ENCODE data around the gene CBLB.
"Not testable (repeated sequence)": the region's sequence is repeated elsewhere in the genome, so short reads cannot be mapped to it uniquely, and the experiment has no call there.

Gene CBLB

GRCh38 chr3:105783631-105784030, 85.2 kb downstream of the CBLB start:
- no peak for DNase-seq

DNA sequence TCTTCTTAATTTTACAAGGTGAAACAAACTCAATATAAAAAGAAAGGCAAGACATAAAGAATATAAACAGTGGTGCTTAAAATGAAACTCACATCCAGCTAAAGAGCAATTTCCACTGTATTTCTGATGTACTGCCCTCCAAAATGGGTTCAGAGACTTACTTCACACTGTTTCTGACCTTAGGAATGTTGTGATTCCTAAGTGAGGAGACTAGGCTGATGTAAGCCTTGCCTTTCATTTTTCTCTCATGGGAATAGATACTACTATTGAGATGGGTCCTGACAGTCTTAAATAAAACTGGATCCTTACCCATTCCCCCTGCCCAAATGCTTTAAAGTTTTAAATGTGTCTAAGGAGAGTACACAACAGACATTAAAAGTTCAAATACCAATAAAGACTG, 86.9 kb downstream of the CBLB start:
- no peak for DNase-seq

- DNase-seq: no peak
Measured at GRCh38 chr3:105780107-105780506, 88.7 kb downstream of the CBLB start.

DNA sequence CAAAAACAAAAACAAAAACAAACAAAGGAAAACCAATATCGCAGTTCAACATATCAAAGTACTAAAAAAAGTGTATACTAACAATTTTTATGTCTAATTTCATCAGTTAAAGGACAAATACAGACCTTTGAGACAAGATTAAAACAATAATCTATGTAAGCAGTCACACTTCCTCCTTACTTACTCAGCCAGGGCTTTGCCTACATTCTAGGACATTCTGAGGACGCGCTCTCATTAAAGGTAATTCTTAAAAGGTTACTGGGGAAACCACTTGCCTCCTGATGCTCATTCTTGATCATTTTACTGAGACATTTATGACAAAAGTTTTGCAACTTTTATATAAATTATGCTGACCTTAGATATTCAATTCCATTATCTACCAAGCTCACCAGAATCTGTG, 93.4 kb downstream of the CBLB start:
- DNase-seq: no peak

DNA sequence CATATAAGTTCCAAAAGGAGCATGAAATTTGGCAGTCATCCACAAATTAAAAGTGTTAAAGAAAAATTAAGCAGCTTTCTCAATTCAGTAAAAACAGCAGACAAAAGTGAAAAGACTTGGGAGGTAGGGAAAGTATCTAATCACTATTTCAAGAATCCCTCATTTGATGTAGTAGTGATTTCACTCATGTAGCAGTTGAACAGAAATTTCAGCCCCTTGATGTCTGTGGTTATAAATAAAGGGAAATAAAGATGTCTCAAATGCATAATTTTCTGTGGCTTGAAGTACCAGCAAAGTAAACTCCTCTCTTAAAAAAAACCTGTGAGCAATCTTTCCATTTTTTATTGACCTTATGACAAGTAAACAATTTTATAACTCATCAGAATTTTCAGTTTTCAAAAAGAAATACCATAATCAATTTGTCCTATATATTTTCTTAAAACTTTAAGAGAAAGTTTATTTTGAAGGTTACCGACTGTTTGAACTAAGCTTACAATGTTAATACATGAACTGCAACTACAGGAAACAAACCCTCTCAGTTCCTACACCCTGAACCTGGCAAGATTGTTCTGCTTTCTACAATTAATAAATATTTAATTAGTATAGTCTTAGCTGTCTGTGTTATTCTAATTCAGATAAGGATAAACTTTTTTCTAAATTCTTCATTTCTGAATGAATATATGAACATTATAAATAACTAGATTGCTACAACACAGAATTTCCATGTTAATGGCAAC, 94.2 kb downstream of the CBLB start:
- DNase-seq: no peak

DNA sequence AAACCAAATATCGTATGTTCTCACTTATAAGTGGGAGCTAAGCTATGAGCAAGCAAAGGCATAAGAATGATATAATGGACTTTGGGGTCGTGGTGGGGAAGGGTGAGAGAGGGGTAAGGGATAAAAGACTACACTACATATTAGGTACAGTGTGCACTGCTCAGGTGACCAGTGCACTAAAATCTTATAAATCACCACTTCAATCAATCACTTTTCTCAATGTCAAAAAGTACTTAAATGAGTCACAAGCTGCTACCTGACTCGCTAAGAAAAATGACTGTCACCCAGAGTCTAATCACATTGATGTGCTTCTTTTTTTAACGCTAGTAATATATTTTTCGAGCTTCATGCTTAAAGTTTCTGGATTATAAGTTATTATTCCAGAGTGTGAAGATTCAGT, 95.5 kb downstream of the CBLB start:
- no peak for DNase-seq

DNA sequence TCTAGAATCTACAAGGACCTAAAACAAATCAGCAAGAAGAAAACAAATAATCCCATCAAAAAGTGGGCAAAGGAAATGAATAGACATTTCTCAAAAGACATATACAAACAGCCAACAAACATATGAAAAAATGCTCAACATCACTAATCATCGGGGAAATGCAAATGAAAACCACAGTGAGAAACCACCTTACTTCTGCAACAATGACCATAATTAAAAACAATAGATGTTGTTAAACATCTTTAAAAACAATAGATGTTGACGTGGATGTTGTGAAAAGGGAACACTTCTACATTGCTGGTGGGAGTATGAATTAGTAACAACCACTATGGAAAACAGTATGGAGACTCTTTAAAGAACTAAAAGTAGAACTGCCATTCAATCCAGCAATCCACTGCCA, 96.2 kb downstream of the CBLB start:
- DNase-seq: no peak

- no peak for DNase-seq
Measured at GRCh38 chr3:105771392-105771791, 97.4 kb downstream of the CBLB start.

DNA sequence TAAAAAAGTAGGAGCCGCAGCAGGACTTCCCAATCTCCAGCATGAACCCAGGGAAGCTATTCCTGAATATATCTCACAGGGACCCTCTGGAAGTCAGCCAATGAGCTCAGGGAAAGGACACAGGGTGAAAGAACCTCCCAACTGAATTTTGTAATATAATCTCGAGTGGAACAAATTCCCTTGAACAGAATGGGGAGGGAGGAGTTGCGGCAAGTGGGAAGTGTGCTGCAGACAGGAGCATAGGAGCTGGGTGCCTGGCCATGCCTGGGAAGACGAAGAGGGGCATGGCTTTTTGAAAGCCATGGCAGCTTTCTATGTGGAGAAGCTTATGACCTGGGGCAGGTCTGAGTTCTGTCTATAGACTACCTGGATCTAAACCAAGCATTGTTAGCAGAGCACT, 98.4 kb downstream of the CBLB start:
- DNase-seq: no peak

- DNase-seq: no peak
Measured at GRCh38 chr3:105767776-105768175, 101.0 kb downstream of the CBLB start.

DNA sequence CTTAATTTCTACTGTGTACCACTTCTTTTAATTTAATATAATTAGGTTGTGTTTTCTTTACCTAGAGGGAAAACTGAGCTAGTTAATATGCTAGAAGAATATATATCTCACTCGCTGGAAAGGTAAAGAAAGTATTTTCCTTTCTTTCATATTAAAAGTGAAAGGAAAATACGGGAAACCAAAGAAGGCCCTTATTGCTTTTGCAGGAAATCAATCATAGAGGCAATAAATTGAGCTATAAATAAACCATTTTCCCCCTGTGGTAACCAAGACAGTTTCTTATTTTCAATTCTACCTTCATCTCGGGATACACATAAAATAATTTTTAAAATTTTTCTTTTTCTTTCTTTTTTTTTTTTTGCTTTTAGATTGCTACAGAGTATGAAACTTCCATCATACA, 101.6 kb downstream of the CBLB start:
- no peak for DNase-seq

DNA sequence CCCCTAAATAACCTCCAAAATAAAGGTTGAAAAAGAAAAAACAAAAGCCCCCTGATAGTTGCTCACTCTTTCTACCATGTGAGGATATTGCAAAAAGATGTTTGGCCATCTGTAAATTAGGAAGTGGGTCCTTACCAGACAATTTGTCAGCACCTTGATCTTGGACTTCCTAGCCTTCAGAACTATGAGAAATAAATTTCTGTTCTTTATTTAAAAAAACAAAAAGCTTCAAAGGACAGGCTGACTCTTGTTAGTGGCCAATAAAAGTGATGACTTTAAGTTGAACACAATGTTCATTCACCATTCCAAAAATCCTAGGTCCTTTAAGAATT, 103.5 kb downstream of the CBLB start:
- DNase-seq: no peak

DNA sequence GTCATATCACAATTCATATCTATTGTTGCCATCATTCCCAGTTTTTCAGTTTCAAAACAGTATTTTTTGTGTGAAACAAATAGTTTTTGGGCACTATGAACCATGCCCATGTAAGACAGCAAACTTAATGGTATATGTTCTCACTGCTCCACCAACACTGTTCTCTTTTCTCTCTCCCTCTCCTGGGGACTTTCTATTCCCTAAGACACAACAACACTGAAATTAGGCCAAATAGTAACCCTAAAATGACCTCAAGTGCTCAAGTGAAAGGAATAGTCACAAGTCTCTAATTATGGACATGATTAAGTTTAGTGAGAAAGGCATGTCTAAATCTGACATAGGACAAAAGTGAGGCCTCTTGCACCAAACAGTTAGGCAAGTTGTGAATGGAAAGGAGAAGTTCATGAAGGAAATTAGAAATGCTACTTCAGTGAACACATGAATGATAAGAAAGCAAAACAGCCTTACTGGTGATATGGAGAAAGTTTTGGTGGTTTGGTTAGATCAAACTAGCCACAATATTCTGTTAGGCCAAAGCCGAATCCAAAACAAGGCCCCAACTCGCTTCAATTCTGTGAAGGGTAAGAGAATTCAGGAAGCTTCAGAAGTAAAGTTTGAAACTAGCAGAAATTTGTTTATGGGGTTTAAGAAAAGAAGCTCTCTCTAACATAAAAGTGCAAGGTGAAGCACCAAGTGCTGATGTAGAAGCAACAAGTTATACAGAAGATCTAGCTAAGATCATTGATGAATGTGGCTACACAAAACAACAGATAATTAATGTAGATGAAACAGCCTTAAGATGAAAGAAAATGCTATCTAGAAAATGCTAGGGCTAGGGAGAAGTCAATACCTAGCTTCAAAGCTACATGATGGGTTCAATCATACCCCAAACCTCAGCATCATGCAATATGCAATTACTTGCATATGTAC, 104.2 kb downstream of the CBLB start:
- no peak for DNase-seq

- DNase-seq: no peak
Measured at GRCh38 chr3:105763659-105764036, 105.2 kb downstream of the CBLB start.

- no peak for DNase-seq
Measured at GRCh38 chr3:105762749-105763658, 105.8 kb downstream of the CBLB start.

GRCh38 chr3:105762214-105762613, 106.6 kb downstream of the CBLB start:
- DNase-seq: not testable (repeated sequence)

DNA sequence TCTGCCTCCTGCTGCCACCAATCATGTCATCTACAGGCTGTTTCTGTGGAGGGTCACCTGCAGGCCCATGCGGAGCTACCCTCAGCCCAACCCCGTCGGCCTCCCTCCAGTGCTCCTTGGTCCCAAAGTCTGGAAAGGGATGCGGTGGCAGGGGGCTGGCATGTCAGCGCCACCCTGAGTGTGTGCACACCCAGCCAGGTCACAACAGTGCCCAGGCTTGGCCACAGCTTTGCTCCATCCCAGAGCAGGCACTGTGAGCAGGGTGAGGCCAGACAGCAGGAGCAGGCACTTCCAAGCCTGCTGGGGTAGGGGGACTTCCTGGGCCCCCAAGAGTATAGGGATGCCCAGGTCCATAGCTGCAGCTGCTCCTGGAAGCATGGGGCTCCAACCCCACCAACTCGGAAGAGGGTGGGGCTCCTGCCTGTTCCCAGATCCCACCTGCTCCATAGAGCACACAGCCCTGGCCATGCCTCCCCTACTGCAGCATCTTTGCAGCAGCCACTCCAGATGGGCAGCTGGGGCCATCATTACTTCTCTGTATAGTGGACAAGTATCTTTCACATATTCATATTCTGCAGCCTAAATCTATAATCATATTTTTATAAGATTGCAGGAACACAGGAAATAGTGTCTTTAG, 109.3 kb downstream of the CBLB start:
- DNase-seq: no peak

- no peak for DNase-seq
Measured at GRCh38 chr3:105758451-105758850, 110.4 kb downstream of the CBLB start.

- no peak for DNase-seq
Measured at GRCh38 chr3:105755121-105755886, 113.5 kb downstream of the CBLB start.

DNA sequence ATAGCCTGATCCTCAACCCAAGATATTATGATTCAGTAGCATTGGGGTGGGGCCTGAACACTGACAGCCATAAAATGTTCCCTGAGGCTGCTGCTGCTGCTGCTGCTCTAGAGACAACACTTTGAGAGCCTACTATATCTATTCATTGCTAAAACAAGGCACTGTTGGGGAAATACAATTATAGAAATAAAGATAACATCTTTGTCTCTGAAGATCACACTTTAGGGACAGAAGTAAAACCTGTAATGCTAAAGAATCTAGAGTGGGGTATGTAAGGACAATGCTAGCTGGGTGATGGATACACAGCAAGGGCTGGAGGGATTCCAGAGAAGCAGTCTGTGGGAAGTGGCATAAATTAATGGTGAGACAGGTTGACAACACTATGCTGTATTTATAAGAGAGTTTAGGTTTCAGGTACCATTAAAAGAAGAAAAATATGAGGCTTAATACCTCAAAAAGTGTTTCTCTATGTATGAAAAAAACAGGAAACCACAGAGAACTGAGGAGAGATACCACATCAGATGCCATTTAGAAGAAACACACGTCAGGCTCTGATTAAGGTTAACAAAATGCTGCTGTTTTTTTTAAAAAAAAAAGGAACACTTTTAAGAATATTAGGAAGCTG, 115.9 kb downstream of the CBLB start:
- peak; percentile 10 for DNase-seq

- DNase-seq: no peak
Measured at GRCh38 chr3:105747696-105748095, 121.1 kb downstream of the CBLB start.

Data from NCI-H146 (cell line).